Stimulated activated CD8-positive, alpha-beta memory T cell treated with anti-CD3 and anti-CD28 coated beads, Interleukin-15, amount 100 ng/mL, for 4 hours (primary cell): ENCODE results near the gene PPP2CA.
"Not testable (repeated sequence)": the region's sequence is repeated elsewhere in the genome, so short reads cannot be mapped to it uniquely, and the experiment has no call there.

ENCODE experiments used
- DNase-seq, 2 donors: peaks; one replicate each; pipeline ENCODE4 v3.0.0-alpha.2; 2020; ENCODE audit warnings: low read depth in 2 of 2

The PPP2CA gene

GRCh38 chr5:134245101-134245604, 19.3 kb upstream of the PPP2CA start:
- no peak for DNase-seq

GRCh38 chr5:134242146-134242545, 16.3 kb upstream of the PPP2CA start:
- DNase-seq: no peak

- no peak for DNase-seq
Observed at GRCh38 chr5:134240421-134240962, 14.6 kb upstream of the PPP2CA start.

GRCh38 chr5:134236820-134237219, 10.9 kb upstream of the PPP2CA start:
- no peak for DNase-seq

GRCh38 chr5:134236318-134236717, 10.4 kb upstream of the PPP2CA start:
- no peak for DNase-seq

- DNase-seq: no peak
Observed at GRCh38 chr5:134228624-134229023, 2.8 kb upstream of the PPP2CA start.

GRCh38 chr5:134227776-134228175, 1.9 kb upstream of the PPP2CA start:
- DNase-seq: no peak

- no peak for DNase-seq
Observed at GRCh38 chr5:134227259-134227658, 1.4 kb upstream of the PPP2CA start.

- peak in 1 of 2 donors; percentile 61 for DNase-seq
Observed at GRCh38 chr5:134226441-134227192, 744 bp upstream of the PPP2CA start.

GRCh38 chr5:134224888-134225779, 739 bp downstream of the PPP2CA start:
- DNase-seq: peak; percentile 25 to 35

GRCh38 chr5:134223406-134224248, 2.2 kb downstream of the PPP2CA start:
- DNase-seq: no peak

- DNase-seq: not testable (repeated sequence)
Observed at GRCh38 chr5:134221690-134222089, 4.2 kb downstream of the PPP2CA start.

- DNase-seq: no peak
Observed at GRCh38 chr5:134215757-134216156, 10.1 kb downstream of the PPP2CA start.

GRCh38 chr5:134211263-134212031, 14.4 kb downstream of the PPP2CA start:
- DNase-seq: not testable (repeated sequence)

GRCh38 chr5:134209477-134210245, 16.2 kb downstream of the PPP2CA start:
- DNase-seq: no peak

GRCh38 chr5:134207696-134208095, 18.2 kb downstream of the PPP2CA start:
- no peak for DNase-seq

GRCh38 chr5:134206627-134207160, 19.2 kb downstream of the PPP2CA start:
- no peak for DNase-seq

- DNase-seq: no peak
Observed at GRCh38 chr5:134204575-134204974, 21.3 kb downstream of the PPP2CA start.

GRCh38 chr5:134203630-134204029, 22.2 kb downstream of the PPP2CA start:
- DNase-seq: no peak

GRCh38 chr5:134195666-134196065, 30.2 kb downstream of the PPP2CA start:
- no peak for DNase-seq
